GM12878 (cell line): Measurements from ENCODE around the gene ITGA6. TPM values are rescaled to one million over a fixed set of nuclear protein-coding genes. Genes with fewer than 3 reads are reported as not detected.

Experiments used
- ATAC-seq: fragments of 200-7000 bp; cut with Tn5 transposase; 3 replicates; pipeline ENCODE4 v1.9.1; 2020; ENCODE audit warnings: mild to moderate bottlenecking, moderate library complexity
- BruUV-seq: library from RNA; stranded (reverse); fragments of 400-500 nt; replicated peaks from 2 replicates; lab custom pipeline; 2021; lab: Mats Ljungman, UMichigan
- CTCF ChIA-PET: fragments of 300-600 bp; sonication (Branson Sonifier 250); formaldehyde crosslinking; extraction: SDS; loops from one replicate; lab custom pipeline; 2021; ENCODE audit warnings: inconsistent platforms; lab: Yijun Ruan, JAX
- POLR2A ChIA-PET: fragments of 350-600 bp; formaldehyde crosslinking; extraction: SDS; loops from one replicate; lab custom pipeline; 2021; ENCODE audit warnings: inconsistent platforms; lab: Charles Lee
- RAD21 ChIA-PET: fragments of 300-600 bp; sonication (Branson Sonifier 250); formaldehyde crosslinking; loops from one replicate; lab custom pipeline; 2023; ENCODE audit warnings: antibody characterized with exemption; ENCODE audit not compliant: unreplicated experiment; lab: Charles Lee
- SMC1A ChIA-PET: fragments of 300-600 bp; sonication (Branson Sonifier 250); formaldehyde crosslinking; loops from one replicate; lab custom pipeline; 2023; ENCODE audit not compliant: unreplicated experiment, uncharacterized antibody; lab: Charles Lee
- DNase-seq: peaks from one replicate; pipeline ENCODE4 v3.0.0-alpha.2; 2011; ENCODE audit warnings: low read depth, low spot score
- FAIRE-seq: peaks from 3 replicates; lab custom pipeline; 2011; peaks lifted over from hg19 to GRCh38; lab: Jason Lieb, UNC
- H2AFZ ChIP-seq: 2 replicates; pipeline ENCODE4 v1.6.0; 2011; ENCODE audit warnings: low read depth, low read length, control low read depth; ENCODE audit not compliant: control insufficient read depth
- H3K27ac ChIP-seq: 2 replicates; pipeline ENCODE4 v1.5.1; 2011; ENCODE audit warnings: control low read depth; ENCODE audit not compliant: control insufficient read depth, insufficient read depth
- H3K27me3 ChIP-seq, 2 experiments: replicated peaks in 1 of 2; 2 replicates each; pipeline versions ENCODE4 v1.6.0 to v1.6.1; 2011; ENCODE audit warnings: low read length in 1 of 2; ENCODE audit not compliant: control insufficient read depth in 2 of 2, insufficient read depth in 2 of 2
- H3K36me3 ChIP-seq, 2 experiments: 2 replicates each; pipeline ENCODE4 v1.5.1; 2011; ENCODE audit warnings: low read length in 1 of 2; ENCODE audit not compliant: control insufficient read depth in 2 of 2, insufficient read depth in 2 of 2
- H3K4me1 ChIP-seq: 2 replicates; pipeline ENCODE4 v1.6.1; 2011; ENCODE audit warnings: mild to moderate bottlenecking, low read length, moderate library complexity, mixed read lengths; ENCODE audit not compliant: control insufficient read depth, insufficient read depth
- H3K4me2 ChIP-seq: 2 replicates; pipeline ENCODE4 v1.6.0; 2011; ENCODE audit warnings: control low read depth; ENCODE audit not compliant: control insufficient read depth, insufficient read depth
- H3K4me3 ChIP-seq: fragments of 200-600 bp; sonication (generic); 2 replicates; pipeline ENCODE4 v1.5.1; 2016
- H3K79me2 ChIP-seq: 2 replicates; pipeline ENCODE4 v1.6.0; 2011; ENCODE audit warnings: low read length; ENCODE audit not compliant: control insufficient read depth, insufficient read depth
- H3K9ac ChIP-seq: 2 replicates; pipeline ENCODE4 v1.8.0; 2011; ENCODE audit warnings: low read length, control low read depth, mixed read lengths; ENCODE audit not compliant: control insufficient read depth, insufficient read depth
- H3K9me3 ChIP-seq: replicated peaks from 3 replicates; pipeline ENCODE4 v1.5.1; 2011; ENCODE audit warnings: mild to moderate bottlenecking, low read length; ENCODE audit not compliant: control insufficient read depth, insufficient read depth
- H4K20me1 ChIP-seq: 2 replicates; pipeline ENCODE4 v1.6.0; 2011; ENCODE audit not compliant: control insufficient read depth, insufficient read depth
- BMI1 ChIP-seq: fragments of 450-650 bp; IDR thresholded peaks from 2 replicates; pipeline ENCODE4 v1.6.1; 2016; ENCODE audit warnings: mild to moderate bottlenecking, moderate library complexity, borderline replicate concordance
- CBFB ChIP-seq: IDR thresholded peaks from 2 replicates; pipeline ENCODE4 v1.6.1; 2016; ENCODE audit warnings: antibody characterized with exemption, low read depth
- EP300 ChIP-seq, 2 experiments: fragments of 150-350 bp in 1 of 2; IDR thresholded peaks; 2 replicates each; pipeline ENCODE4 v1.6.1; 2011 to 2012; ENCODE audit warnings: low read depth in 2 of 2, low read length in 2 of 2, borderline replicate concordance in 1 of 2, improper control_type of control experiment in 1 of 2, inconsistent platforms in 1 of 2; ENCODE audit not compliant: control insufficient read depth in 1 of 2
- HCFC1 ChIP-seq: fragments of 150-350 bp; IDR thresholded peaks from 2 replicates; pipeline ENCODE4 v1.6.1; 2014; ENCODE audit warnings: low read length
- JUNB ChIP-seq: IDR thresholded peaks from 2 replicates; pipeline ENCODE4 v1.6.1; 2016; ENCODE audit warnings: antibody characterized with exemption, mild to moderate bottlenecking
- NFYA ChIP-seq: IDR thresholded peaks from 2 replicates; pipeline ENCODE4 v1.6.1; 2011; ENCODE audit warnings: low read depth, mild to moderate bottlenecking, low read length, improper control_type of control experiment, borderline replicate concordance
- NR2C2 ChIP-seq: IDR thresholded peaks from 2 replicates; pipeline ENCODE4 v1.6.1; 2011; ENCODE audit warnings: borderline replicate concordance, low read depth; ENCODE audit not compliant: control insufficient read depth, insufficient read length
- NRF1 ChIP-seq: conservative IDR thresholded peaks from 2 replicates; pipeline ENCODE4 v1.6.1; 2011; ENCODE audit warnings: mild to moderate bottlenecking, low read depth, low read length, improper control_type of control experiment
- PBX3 ChIP-seq: IDR thresholded peaks from 2 replicates; pipeline ENCODE4 v1.6.1; 2011; ENCODE audit warnings: mild to moderate bottlenecking, low read depth, low read length, moderate library complexity; ENCODE audit not compliant: insufficient replicate concordance
- SMARCA5 ChIP-seq: fragments of 450-650 bp; IDR thresholded peaks from 2 replicates; pipeline ENCODE4 v1.6.1; 2017; ENCODE audit warnings: mild to moderate bottlenecking
- ZBTB33 ChIP-seq: fragments of 450-650 bp; IDR thresholded peaks from 2 replicates; pipeline ENCODE4 v1.6.1; 2017; ENCODE audit warnings: mild to moderate bottlenecking
- WGBS: methylation state at CpG from one replicate; pipeline ENCODE4 v1.1.6; 2016; ENCODE audit warnings: low lambda C conversion rate; ENCODE audit not compliant: insufficient replicate concordance, insufficient coverage; ENCODE audit errors: missing lambda C conversion rate; 5-methylcytosine and 5-hydroxymethylcytosine counted together
- in situ Hi-C: fragments of 300-500 bp; cut with MboI; formaldehyde crosslinking; loops from 9 replicates; pipeline ENCODE4 v1.14.3; 2018; ENCODE audit warnings: mixed read lengths
- intact Hi-C: fragments of 100-400 bp; cut with micrococcal nuclease; formaldehyde crosslinking; loops from one replicate; pipeline ENCODE4 v1.14.2; 2022; ENCODE audit not compliant: unreplicated experiment
- polyA plus RNA-seq, 11 experiments: library from polyadenylated mRNA; depleted of rRNA in 4 of 11; unstranded in 6 of 11; stranded (reverse) in 5 of 11; fragments of >200 nt; fragmentation: Nextera tagmentation in 4 of 11; fragmentation: Illumina TruSeq in 1 of 11; extraction: Ambion mirVana in 4 of 11; extraction: Trizol in 1 of 11; gene quantifications; 1 replicate in 1 of 11; 2 replicates in 10 of 11; pipeline versions ENCODE4 v1.2.1 to v1.2.3, GENCODE V29; 2011 to 2016; ENCODE audit warnings: inconsistent platforms in 2 of 11, missing spikeins in 2 of 11, low read depth in 1 of 11
- total RNA-seq, 4 experiments: library from RNA; depleted of rRNA in 3 of 4; stranded (reverse); fragments of >200 nt in 3 of 4; fragmentation: Illumina TruSeq in 1 of 4; extraction: Trizol in 1 of 4; gene quantifications; 2 replicates each; pipeline versions ENCODE4 v1.2.1 to v1.2.3, GENCODE V29; 2013 to 2021

ITGA6 gene
- total and polyA plus RNA-seq, 10 of the 15 experiments (the other 5 are each of a cell fraction or from before 2014, with no cell fraction given), result 0.01 to 0.36 (median 0.14) TPM; not detected in 2

GRCh38 chr2:172402198-172402597 lies 25.2 kb upstream of the ITGA6 start:
- ATAC-seq (no peak), DNase-seq (no peak), FAIRE-seq (no peak)
- H3K4me2 ChIP-seq, result no peak overlapping the region
- no peak overlapping the region for H3K4me3 ChIP-seq
- H3K9me3 ChIP-seq, result no peaks in the 10 kb centered on the region
- in situ Hi-C loops, result no loop called here
- ChIA-PET POLR2A (no interaction called here), RAD21 (no interaction called here), CTCF (no interaction called here), SMC1A (no interaction called here)
- H3K9ac ChIP-seq, result no peak overlapping the region
- H3K79me2 ChIP-seq, result no peaks in the 10 kb centered on the region
- no TSS peak for BruUV-seq
- no peaks in the 10 kb centered on the region for H3K36me3 ChIP-seq
- 89% methylated on average over 1 of the region's 1 CpG for WGBS
- no peaks in the 10 kb centered on the region for H3K4me1 ChIP-seq
- TF ChIP-seq EP300 (IDR thresholded peaks at IDR 0.05; ENCODE audit: borderline replicate concordance in 1 of 2, control insufficient read depth in 1 of 2, low read depth in 2 of 2, low read length in 2 of 2) (no peak), ZBTB33 (no peak), CBFB (no peak), SMARCA5 (no peak), HCFC1 (no peak), JUNB (no peak), NRF1 (no peak), PBX3 (no peak), NFYA (no peak), NR2C2 (no peak), BMI1 (no peak)
- H3K27me3 ChIP-seq, result no peaks in the 10 kb centered on the region; a peak in 1 of 4 replicates
- intact Hi-C loops, result no loop called here
- no peak overlapping the region for H3K27ac ChIP-seq
- H4K20me1 ChIP-seq, result no peaks in the 10 kb centered on the region
- no peak overlapping the region for H2AFZ ChIP-seq
